ENCODE data around the gene CMTM3. TPM values are rescaled to one million over a fixed set of nuclear protein-coding genes. Genes with fewer than 3 reads are reported as not detected.

Gene CMTM3
- total and polyA plus RNA-seq, 2 of the 4 experiments (the other 2 are of a cell fraction), result 4.5 to 35.5 TPM

- H3K9ac ChIP-seq (ENCODE audit: low read depth, low read length), result no peak overlapping the region
- no peak for TF ChIP-seq CHD1 (IDR thresholded peaks at IDR 0.05; ENCODE audit: low read depth, low read length)
- TF ChIP-seq CTCF (conservative IDR thresholded peaks at IDR 0.05; ENCODE audit: low read depth, low read length), result 0 out of 2 replicates have a peak, but pooled peaks have one; percentile 11
- TF ChIP-seq MAZ (IDR thresholded peaks at IDR 0.05; ENCODE audit: borderline replicate concordance, low read depth, low read length), result no peak
- no peak overlapping the region for H3K56ac ChIP-seq (ENCODE audit: extremely low read depth, insufficient read depth, low read length)
- no CpG with 5 or more reads among the region's 1 CpG for WGBS, 2 experiments (ENCODE audit: extremely low coverage in 2 of 2, insufficient read length in 1 of 2)
- H2BK5ac ChIP-seq (ENCODE audit: low read depth, low read length, poor library complexity, severe bottlenecking), result no peak overlapping the region
- H3K18ac ChIP-seq (ENCODE audit: low read depth, low read length), result no peak overlapping the region
- no peak overlapping the region for H2AFZ ChIP-seq (replicated peaks; ENCODE audit: low read length, poor library complexity)
- no TSS peak for BruUV-seq (replicated peaks)
- CTCF ChIA-PET, result interaction anchor here (1.0 kb wide), 1 partner anchor 51 kb away, joined by 3 read pairs; no protein-coding TSS in a partner anchor
- H3K23ac ChIP-seq (ENCODE audit: low read depth, low read length), result no peak overlapping the region
- H3K4me1 ChIP-seq (ENCODE audit: control insufficient read depth, insufficient read depth, low read length), result no peaks in the 10 kb centered on the region
- no peaks in the 10 kb centered on the region for H3K9me1 ChIP-seq (ENCODE audit: insufficient read depth, low read length)
- H4K91ac ChIP-seq (ENCODE audit: insufficient read depth, low read depth, low read length), result no peak overlapping the region
- H3K9me3 ChIP-seq (ENCODE audit: control insufficient read depth, insufficient read depth, low read length), result no peaks in the 10 kb centered on the region
- H4K5ac ChIP-seq (ENCODE audit: low read depth, low read length), result no peak overlapping the region
- H2BK120ac ChIP-seq (ENCODE audit: low read depth, low read length), result no peak overlapping the region
- H3K14ac ChIP-seq (replicated peaks; ENCODE audit: low read depth, low read length), result no peak overlapping the region
- POLR2A ChIA-PET (ENCODE audit: unreplicated experiment), result no interaction called here
- no peak overlapping the region for H3K4ac ChIP-seq (ENCODE audit: low read depth, low read length)
- no peak overlapping the region for H3K4me3 ChIP-seq (ENCODE audit: insufficient read depth, low read depth, low read length)
- no peak overlapping the region for H2AK9ac ChIP-seq (replicated peaks; ENCODE audit: low read depth, low read length, poor library complexity)
- 0 out of 2 replicates have a peak, but pooled peaks cover 3% of the 10 kb centered on the region for H4K20me1 ChIP-seq (ENCODE audit: insufficient read depth, low read length)
- dilution Hi-C loops (cut with HindIII; ENCODE audit: low sequenced_read_pairs, unreplicated experiment), result no loop called here
- H3K79me1 ChIP-seq (ENCODE audit: low read depth in 1 of 2, low read length in 2 of 2), result peaks cover 15 to 46% of the 10 kb centered on the region in 2 experiments; a peak in 3 of 4 replicates
- no peak for DNase-seq
- no peak for ATAC-seq (ENCODE audit: low read depth)
- no peak overlapping the region for H2BK20ac ChIP-seq (ENCODE audit: low read depth, low read length)
- peaks cover 25% of the 10 kb centered on the region for H3K36me3 ChIP-seq (ENCODE audit: control insufficient read depth, insufficient read depth, low read length)
- H2AK5ac ChIP-seq (ENCODE audit: low read depth, low read length), result no peak overlapping the region
- in situ Hi-C loops (cut with MboI; ENCODE audit: low sequenced_read_pairs), result no loop called here
- no peak overlapping the region for H4K8ac ChIP-seq (ENCODE audit: low read depth in 2 of 2, low read length in 2 of 2)
- no peak overlapping the region for H2BK15ac ChIP-seq (ENCODE audit: low read depth, low read length)
- intact Hi-C loops (cut with micrococcal nuclease), result no loop called here
- no peak overlapping the region for H3K27ac ChIP-seq (ENCODE audit: insufficient read depth, low read length)
- H3K27me3 ChIP-seq (ENCODE audit: control insufficient read depth, insufficient read depth, low read length), result no peaks in the 10 kb centered on the region
- H3K4me2 ChIP-seq (ENCODE audit: low read depth, low read length), result no peak overlapping the region
Measured at GRCh38 chr16:66562409-66562808, 42.1 kb upstream of the CMTM3 start.
